SK-N-SH treated with all-trans-retinoic acid at 6 μM for 48 hours (cell line): Measurements from ENCODE around the gene USP24.

Source experiments
- ATAC-seq: fragments of 200-7000 bp; cut with Tn5 transposase; 3 replicates; pipeline ENCODE4 v1.9.1; 2020; ENCODE audit warnings: mild to moderate bottlenecking, moderate library complexity
- ARNTL ChIP-seq: fragments of 450-650 bp; formaldehyde crosslinking; IDR thresholded peaks from 2 replicates; pipeline ENCODE4 v1.5.0; 2020; ENCODE audit warnings: low read depth, mild to moderate bottlenecking, moderate library complexity, borderline replicate concordance
- BACH2 ChIP-seq: fragments of 250-450 bp; sonication (Bioruptor Pico); IDR thresholded peaks from 2 replicates; pipeline ENCODE4 v1.9.0; 2021; ENCODE audit warnings: mild to moderate bottlenecking, borderline replicate concordance
- CSDC2 ChIP-seq: fragments of 250-450 bp; sonication (Bioruptor Pico); IDR thresholded peaks from 2 replicates; pipeline ENCODE4 v1.5.0; 2020; ENCODE audit warnings: mild to moderate bottlenecking, moderate library complexity
- ESRRG ChIP-seq: fragments of 250-450 bp; sonication (Bioruptor Pico); IDR thresholded peaks from 2 replicates; pipeline ENCODE4 v1.6.1; 2021; ENCODE audit warnings: mild to moderate bottlenecking
- GLIS3 ChIP-seq: fragments of 250-450 bp; sonication (Bioruptor Pico); IDR thresholded peaks from 2 replicates; pipeline ENCODE4 v1.5.0; 2020; ENCODE audit warnings: mild to moderate bottlenecking, moderate library complexity
- ISL1 ChIP-seq: fragments of 250-450 bp; sonication (Bioruptor Pico); IDR thresholded peaks from 2 replicates; pipeline ENCODE4 v2.1.2; 2022; ENCODE audit warnings: mild to moderate bottlenecking, moderate library complexity
- POU6F1 ChIP-seq: fragments of 250-450 bp; sonication (Bioruptor Pico); IDR thresholded peaks from 2 replicates; pipeline ENCODE4 v1.8.0; 2021; ENCODE audit warnings: low read depth, mild to moderate bottlenecking, moderate library complexity, borderline replicate concordance
- PPARA ChIP-seq: fragments of 250-450 bp; sonication (Bioruptor Pico); IDR thresholded peaks from 2 replicates; pipeline ENCODE4 v1.5.0; 2020; ENCODE audit warnings: mild to moderate bottlenecking, borderline replicate concordance
- RARB ChIP-seq: fragments of 250-450 bp; sonication (Bioruptor Pico); IDR thresholded peaks from 2 replicates; pipeline ENCODE4 v1.8.0; 2021; ENCODE audit warnings: mild to moderate bottlenecking, moderate library complexity
- SNAI2 ChIP-seq: fragments of 250-450 bp; sonication (Bioruptor Pico); IDR thresholded peaks from 2 replicates; pipeline ENCODE4 v1.5.0; 2020; ENCODE audit warnings: mild to moderate bottlenecking, moderate library complexity
- TCF4 ChIP-seq: fragments of 250-450 bp; sonication (Bioruptor Pico); IDR thresholded peaks from 2 replicates; pipeline ENCODE4 v1.8.0; 2021; ENCODE audit warnings: mild to moderate bottlenecking, moderate library complexity, borderline replicate concordance
- TOX ChIP-seq: fragments of 250-450 bp; sonication (Bioruptor Pico); IDR thresholded peaks from 2 replicates; pipeline ENCODE4 v1.8.0; 2021; ENCODE audit warnings: mild to moderate bottlenecking, moderate library complexity, borderline replicate concordance
- ZC3H10 ChIP-seq: fragments of 250-450 bp; sonication (Bioruptor Pico); IDR thresholded peaks from 2 replicates; pipeline ENCODE4 v1.5.1; 2021; ENCODE audit warnings: mild to moderate bottlenecking, moderate library complexity
- ZFP3 ChIP-seq: fragments of 250-450 bp; sonication (Bioruptor Pico); IDR thresholded peaks from 2 replicates; pipeline ENCODE4 v1.5.0; 2020; ENCODE audit warnings: mild to moderate bottlenecking, moderate library complexity
- ZFP30 ChIP-seq: fragments of 450-650 bp; formaldehyde crosslinking; IDR thresholded peaks from 2 replicates; pipeline ENCODE4 v1.5.0; 2022; ENCODE audit warnings: mild to moderate bottlenecking, moderate library complexity
- ZNF565 ChIP-seq: fragments of 450-650 bp; formaldehyde crosslinking; conservative IDR thresholded peaks from 2 replicates; pipeline ENCODE4 v1.5.0; 2020; ENCODE audit warnings: low read depth, mild to moderate bottlenecking, moderate library complexity
- ZNF70 ChIP-seq: fragments of 450-650 bp; formaldehyde crosslinking; IDR thresholded peaks from 2 replicates; pipeline ENCODE4 v1.5.0; 2020; ENCODE audit warnings: mild to moderate bottlenecking, moderate library complexity
- ZNF8 ChIP-seq: fragments of 450-650 bp; formaldehyde crosslinking; IDR thresholded peaks from 2 replicates; pipeline ENCODE4 v1.5.0; 2020; ENCODE audit warnings: mild to moderate bottlenecking, moderate library complexity
- TF ChIP-seq, protein P1 (sequence below): fragments of 250-450 bp; sonication (Bioruptor Pico); IDR thresholded peaks from 2 replicates; pipeline ENCODE4 v1.8.0; 2020; ENCODE audit warnings: mild to moderate bottlenecking, moderate library complexity, borderline replicate concordance
- TF ChIP-seq, protein P2 (sequence below): fragments of 250-450 bp; sonication (Bioruptor Pico); IDR thresholded peaks from 2 replicates; pipeline ENCODE4 v1.5.1; 2020; ENCODE audit warnings: low read depth, mild to moderate bottlenecking, moderate library complexity
- TF ChIP-seq, protein P3 (sequence below): fragments of 250-450 bp; sonication (Bioruptor Pico); IDR thresholded peaks from 2 replicates; pipeline ENCODE4 v1.5.0; 2020; ENCODE audit warnings: mild to moderate bottlenecking, moderate library complexity
- TF ChIP-seq, protein P4 (sequence below): fragments of 250-450 bp; sonication (Bioruptor Pico); IDR thresholded peaks from 2 replicates; pipeline ENCODE4 v1.5.1; 2021; ENCODE audit warnings: mild to moderate bottlenecking, moderate library complexity

Gene USP24

DNA sequence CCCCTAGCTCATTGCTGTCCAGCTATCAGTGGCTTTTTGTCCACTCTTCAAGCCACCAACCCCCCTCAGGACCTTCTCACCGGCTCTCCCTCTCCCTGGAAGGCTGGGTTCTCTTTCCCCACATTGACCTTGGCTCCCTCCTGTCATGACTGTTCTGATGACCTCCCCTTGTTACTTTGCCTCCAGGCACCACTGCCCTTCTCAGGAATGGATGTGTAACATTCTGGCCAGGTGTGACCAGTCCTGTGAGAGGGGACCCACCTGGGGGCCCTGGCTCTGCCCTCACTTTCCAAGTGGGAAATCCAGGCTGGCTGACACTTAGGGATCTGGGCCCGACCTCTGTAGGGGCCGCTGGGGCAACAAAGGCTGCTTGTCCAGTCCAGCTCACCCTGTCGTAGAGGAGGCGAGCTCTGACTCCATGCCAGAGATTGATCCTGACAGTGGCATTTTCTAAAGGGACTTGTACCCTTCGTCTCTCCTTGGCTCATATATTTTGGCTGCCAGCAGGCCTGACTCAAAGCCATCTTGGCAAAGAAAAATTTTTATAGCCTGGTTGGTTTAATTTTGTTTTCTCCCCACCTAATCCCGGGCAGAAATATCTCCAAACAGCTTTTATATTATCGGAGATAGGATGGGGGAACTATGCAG lies 37.9 kb upstream of the USP24 start:
- no peak for ATAC-seq
- TF ChIP-seq ARNTL (CRISPR knock-in tag) (no peak), ZC3H10 (CRISPR knock-in tag) (no peak), ZNF8 (CRISPR knock-in tag) (no peak), ZNF565 (CRISPR knock-in tag) (no peak), POU6F1 (CRISPR knock-in tag) (no peak), ZFP30 (no peak), RARB (no peak), PPARA (no peak), ISL1 (CRISPR knock-in tag) (no peak), TOX (CRISPR knock-in tag) (no peak), ZNF70 (CRISPR knock-in tag) (no peak), SNAI2 (CRISPR knock-in tag) (no peak), ZFP3 (no peak)
- TF ChIP-seq, protein P1, sequence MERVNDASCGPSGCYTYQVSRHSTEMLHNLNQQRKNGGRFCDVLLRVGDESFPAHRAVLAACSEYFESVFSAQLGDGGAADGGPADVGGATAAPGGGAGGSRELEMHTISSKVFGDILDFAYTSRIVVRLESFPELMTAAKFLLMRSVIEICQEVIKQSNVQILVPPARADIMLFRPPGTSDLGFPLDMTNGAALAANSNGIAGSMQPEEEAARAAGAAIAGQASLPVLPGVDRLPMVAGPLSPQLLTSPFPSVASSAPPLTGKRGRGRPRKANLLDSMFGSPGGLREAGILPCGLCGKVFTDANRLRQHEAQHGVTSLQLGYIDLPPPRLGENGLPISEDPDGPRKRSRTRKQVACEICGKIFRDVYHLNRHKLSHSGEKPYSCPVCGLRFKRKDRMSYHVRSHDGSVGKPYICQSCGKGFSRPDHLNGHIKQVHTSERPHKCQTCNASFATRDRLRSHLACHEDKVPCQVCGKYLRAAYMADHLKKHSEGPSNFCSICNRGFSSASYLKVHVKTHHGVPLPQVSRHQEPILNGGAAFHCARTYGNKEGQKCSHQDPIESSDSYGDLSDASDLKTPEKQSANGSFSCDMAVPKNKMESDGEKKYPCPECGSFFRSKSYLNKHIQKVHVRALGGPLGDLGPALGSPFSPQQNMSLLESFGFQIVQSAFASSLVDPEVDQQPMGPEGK (CRISPR knock-in tag) = no peak
- TF ChIP-seq, protein P2, sequence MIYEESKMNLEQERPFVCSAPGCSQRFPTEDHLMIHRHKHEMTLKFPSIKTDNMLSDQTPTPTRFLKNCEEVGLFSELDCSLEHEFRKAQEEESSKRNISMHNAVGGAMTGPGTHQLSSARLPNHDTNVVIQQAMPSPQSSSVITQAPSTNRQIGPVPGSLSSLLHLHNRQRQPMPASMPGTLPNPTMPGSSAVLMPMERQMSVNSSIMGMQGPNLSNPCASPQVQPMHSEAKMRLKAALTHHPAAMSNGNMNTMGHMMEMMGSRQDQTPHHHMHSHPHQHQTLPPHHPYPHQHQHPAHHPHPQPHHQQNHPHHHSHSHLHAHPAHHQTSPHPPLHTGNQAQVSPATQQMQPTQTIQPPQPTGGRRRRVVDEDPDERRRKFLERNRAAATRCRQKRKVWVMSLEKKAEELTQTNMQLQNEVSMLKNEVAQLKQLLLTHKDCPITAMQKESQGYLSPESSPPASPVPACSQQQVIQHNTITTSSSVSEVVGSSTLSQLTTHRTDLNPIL = no peak

GRCh38 chr1:55250399-55251075 lies 35.4 kb upstream of the USP24 start:
- TF ChIP-seq, protein P3, sequence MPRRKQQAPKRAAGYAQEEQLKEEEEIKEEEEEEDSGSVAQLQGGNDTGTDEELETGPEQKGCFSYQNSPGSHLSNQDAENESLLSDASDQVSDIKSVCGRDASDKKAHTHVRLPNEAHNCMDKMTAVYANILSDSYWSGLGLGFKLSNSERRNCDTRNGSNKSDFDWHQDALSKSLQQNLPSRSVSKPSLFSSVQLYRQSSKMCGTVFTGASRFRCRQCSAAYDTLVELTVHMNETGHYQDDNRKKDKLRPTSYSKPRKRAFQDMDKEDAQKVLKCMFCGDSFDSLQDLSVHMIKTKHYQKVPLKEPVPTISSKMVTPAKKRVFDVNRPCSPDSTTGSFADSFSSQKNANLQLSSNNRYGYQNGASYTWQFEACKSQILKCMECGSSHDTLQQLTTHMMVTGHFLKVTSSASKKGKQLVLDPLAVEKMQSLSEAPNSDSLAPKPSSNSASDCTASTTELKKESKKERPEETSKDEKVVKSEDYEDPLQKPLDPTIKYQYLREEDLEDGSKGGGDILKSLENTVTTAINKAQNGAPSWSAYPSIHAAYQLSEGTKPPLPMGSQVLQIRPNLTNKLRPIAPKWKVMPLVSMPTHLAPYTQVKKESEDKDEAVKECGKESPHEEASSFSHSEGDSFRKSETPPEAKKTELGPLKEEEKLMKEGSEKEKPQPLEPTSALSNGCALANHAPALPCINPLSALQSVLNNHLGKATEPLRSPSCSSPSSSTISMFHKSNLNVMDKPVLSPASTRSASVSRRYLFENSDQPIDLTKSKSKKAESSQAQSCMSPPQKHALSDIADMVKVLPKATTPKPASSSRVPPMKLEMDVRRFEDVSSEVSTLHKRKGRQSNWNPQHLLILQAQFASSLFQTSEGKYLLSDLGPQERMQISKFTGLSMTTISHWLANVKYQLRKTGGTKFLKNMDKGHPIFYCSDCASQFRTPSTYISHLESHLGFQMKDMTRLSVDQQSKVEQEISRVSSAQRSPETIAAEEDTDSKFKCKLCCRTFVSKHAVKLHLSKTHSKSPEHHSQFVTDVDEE (CRISPR knock-in tag) = no peak
- TF ChIP-seq CSDC2 (CRISPR knock-in tag) (no peak), ZC3H10 (CRISPR knock-in tag) (no peak), TCF4 (CRISPR knock-in tag) (no peak)
- no peak for ATAC-seq

- no peak for ATAC-seq
- TF ChIP-seq CSDC2 (CRISPR knock-in tag) (no peak), ZFP30 (no peak), RARB (no peak), TCF4 (CRISPR knock-in tag) (no peak), GLIS3 (CRISPR knock-in tag) (no peak), ZNF70 (CRISPR knock-in tag) (no peak), SNAI2 (CRISPR knock-in tag) (no peak), ESRRG (CRISPR knock-in tag) (no peak), ZFP3 (no peak), ZC3H10 (CRISPR knock-in tag) (no peak), ZNF565 (CRISPR knock-in tag) (no peak), POU6F1 (CRISPR knock-in tag) (no peak), BACH2 (CRISPR knock-in tag) (no peak)
- TF ChIP-seq, protein P4, sequence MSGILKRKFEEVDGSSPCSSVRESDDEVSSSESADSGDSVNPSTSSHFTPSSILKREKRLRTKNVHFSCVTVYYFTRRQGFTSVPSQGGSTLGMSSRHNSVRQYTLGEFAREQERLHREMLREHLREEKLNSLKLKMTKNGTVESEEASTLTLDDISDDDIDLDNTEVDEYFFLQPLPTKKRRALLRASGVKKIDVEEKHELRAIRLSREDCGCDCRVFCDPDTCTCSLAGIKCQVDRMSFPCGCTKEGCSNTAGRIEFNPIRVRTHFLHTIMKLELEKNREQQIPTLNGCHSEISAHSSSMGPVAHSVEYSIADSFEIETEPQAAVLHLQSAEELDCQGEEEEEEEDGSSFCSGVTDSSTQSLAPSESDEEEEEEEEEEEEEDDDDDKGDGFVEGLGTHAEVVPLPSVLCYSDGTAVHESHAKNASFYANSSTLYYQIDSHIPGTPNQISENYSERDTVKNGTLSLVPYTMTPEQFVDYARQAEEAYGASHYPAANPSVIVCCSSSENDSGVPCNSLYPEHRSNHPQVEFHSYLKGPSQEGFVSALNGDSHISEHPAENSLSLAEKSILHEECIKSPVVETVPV = no peak
- TF ChIP-seq, protein P3 (CRISPR knock-in tag) = no peak
Observed at GRCh38 chr1:55249646-55250398, 34.7 kb upstream of the USP24 start.
